ENCODE data around the gene GTF3C5. TPM values are rescaled to one million over a fixed set of nuclear protein-coding genes. Genes with fewer than 3 reads are reported as not detected.

GTF3C5 gene
- total and polyA plus RNA-seq, 10 of the 15 experiments (the other 5 are each of a cell fraction or from before 2014, with no cell fraction given): 2.2 to 81.1 (median 68.7) TPM

DNA sequence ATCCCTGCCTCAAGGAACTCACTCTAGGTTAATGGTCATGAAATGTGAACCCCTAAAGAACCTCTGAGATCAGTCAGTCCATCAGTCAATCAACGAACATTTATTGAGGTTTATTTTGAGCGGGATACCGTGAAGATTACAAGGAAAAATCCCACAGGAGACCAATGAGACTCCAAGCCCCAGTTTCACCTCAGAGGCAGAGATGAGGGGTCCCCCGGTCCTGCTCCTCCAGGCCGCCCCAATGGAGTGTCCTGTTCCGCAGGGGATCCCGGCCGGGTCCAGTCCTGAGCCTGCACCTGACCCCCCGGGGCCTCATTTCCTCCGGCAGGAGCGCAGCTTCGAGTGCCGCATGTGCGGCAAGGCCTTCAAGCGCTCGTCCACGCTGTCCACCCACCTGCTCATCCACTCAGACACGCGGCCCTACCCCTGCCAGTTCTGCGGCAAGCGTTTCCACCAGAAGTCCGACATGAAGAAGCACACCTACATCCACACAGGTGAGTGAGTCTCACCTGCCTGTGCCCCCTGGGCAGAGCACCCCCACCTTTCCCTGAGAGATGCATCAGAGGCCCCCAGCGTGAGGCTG is 41.3 kb upstream of the GTF3C5 start:
- 62% methylated on average over 23 of the region's 23 CpGs for WGBS (ENCODE audit: insufficient coverage, insufficient replicate concordance, low lambda C conversion rate, missing lambda C conversion rate)
- Histone ChIP-seq H2AFZ (ENCODE audit: control insufficient read depth, low read depth, low read length) (no peak overlapping the region), H3K4me1 (ENCODE audit: control insufficient read depth, insufficient read depth, low read length) (peaks cover 12% of the 10 kb centered on the region), H3K4me3 (no peak overlapping the region), H3K79me2 (ENCODE audit: control insufficient read depth, insufficient read depth, low read length) (no peaks in the 10 kb centered on the region), H3K36me3 (ENCODE audit: control insufficient read depth in 2 of 2, insufficient read depth in 2 of 2, low read length in 1 of 2) (no peaks in the 10 kb centered on the region), H3K27ac (ENCODE audit: control insufficient read depth, insufficient read depth) (no peak overlapping the region), H3K27me3 (replicated peaks in 1 of 2; ENCODE audit: control insufficient read depth in 2 of 2, insufficient read depth in 2 of 2, low read length in 1 of 2) (peaks cover 3 to 4% of the 10 kb centered on the region in 2 experiments; a peak in 3 of 4 replicates), H3K4me2 (ENCODE audit: control insufficient read depth, insufficient read depth) (no peak overlapping the region), H3K9ac (ENCODE audit: control insufficient read depth, insufficient read depth, low read length) (no peak overlapping the region), H3K9me3 (replicated peaks; ENCODE audit: control insufficient read depth, insufficient read depth, low read length) (no peaks in the 10 kb centered on the region), H4K20me1 (ENCODE audit: control insufficient read depth, insufficient read depth) (no peaks in the 10 kb centered on the region)
- in situ Hi-C loops (cut with MboI) (no loop called here), intact Hi-C loops (cut with micrococcal nuclease; ENCODE audit: unreplicated experiment) (no loop called here)
- ChIA-PET RAD21 (ENCODE audit: unreplicated experiment) (no interaction called here), CTCF (no interaction called here), POLR2A (no interaction called here), SMC1A (ENCODE audit: uncharacterized antibody, unreplicated experiment) (no interaction called here)
- FAIRE-seq: no peak
- no peak for ATAC-seq
- no TSS peak for BruUV-seq (replicated peaks)
- DNase-seq (ENCODE audit: low read depth, low spot score): no peak
- TF ChIP-seq HCFC1 (IDR thresholded peaks at IDR 0.05; ENCODE audit: low read length) (no peak), RB1 (IDR thresholded peaks at IDR 0.05; ENCODE audit: borderline replicate concordance) (no peak), IRF3 (IDR thresholded peaks at IDR 0.05) (no peak), HDGF (IDR thresholded peaks at IDR 0.05) (no peak), FOXM1 (IDR thresholded peaks at IDR 0.05; ENCODE audit: low read depth, low read length) (no peak), E2F4 (IDR thresholded peaks at IDR 0.05; ENCODE audit: low read depth, low read length) (no peak), BMI1 (IDR thresholded peaks at IDR 0.05; ENCODE audit: borderline replicate concordance) (no peak), MEF2A (IDR thresholded peaks at IDR 0.05; ENCODE audit: insufficient read depth, low read depth, low read length) (no peak), ZNF207 (IDR thresholded peaks at IDR 0.05; ENCODE audit: borderline replicate concordance) (no peak), CTCF (IDR thresholded peaks at IDR 0.05 in 2 of 3, conservative IDR thresholded peaks at IDR 0.05 in 1 of 3; ENCODE audit: control insufficient read depth in 2 of 3, extremely low read depth in 1 of 3, insufficient read depth in 1 of 3, low read depth in 3 of 3, low read length in 3 of 3) (no peak), GATAD2B (conservative IDR thresholded peaks at IDR 0.05; ENCODE audit: low read depth) (no peak)
- TF ChIP-seq, protein P1, sequence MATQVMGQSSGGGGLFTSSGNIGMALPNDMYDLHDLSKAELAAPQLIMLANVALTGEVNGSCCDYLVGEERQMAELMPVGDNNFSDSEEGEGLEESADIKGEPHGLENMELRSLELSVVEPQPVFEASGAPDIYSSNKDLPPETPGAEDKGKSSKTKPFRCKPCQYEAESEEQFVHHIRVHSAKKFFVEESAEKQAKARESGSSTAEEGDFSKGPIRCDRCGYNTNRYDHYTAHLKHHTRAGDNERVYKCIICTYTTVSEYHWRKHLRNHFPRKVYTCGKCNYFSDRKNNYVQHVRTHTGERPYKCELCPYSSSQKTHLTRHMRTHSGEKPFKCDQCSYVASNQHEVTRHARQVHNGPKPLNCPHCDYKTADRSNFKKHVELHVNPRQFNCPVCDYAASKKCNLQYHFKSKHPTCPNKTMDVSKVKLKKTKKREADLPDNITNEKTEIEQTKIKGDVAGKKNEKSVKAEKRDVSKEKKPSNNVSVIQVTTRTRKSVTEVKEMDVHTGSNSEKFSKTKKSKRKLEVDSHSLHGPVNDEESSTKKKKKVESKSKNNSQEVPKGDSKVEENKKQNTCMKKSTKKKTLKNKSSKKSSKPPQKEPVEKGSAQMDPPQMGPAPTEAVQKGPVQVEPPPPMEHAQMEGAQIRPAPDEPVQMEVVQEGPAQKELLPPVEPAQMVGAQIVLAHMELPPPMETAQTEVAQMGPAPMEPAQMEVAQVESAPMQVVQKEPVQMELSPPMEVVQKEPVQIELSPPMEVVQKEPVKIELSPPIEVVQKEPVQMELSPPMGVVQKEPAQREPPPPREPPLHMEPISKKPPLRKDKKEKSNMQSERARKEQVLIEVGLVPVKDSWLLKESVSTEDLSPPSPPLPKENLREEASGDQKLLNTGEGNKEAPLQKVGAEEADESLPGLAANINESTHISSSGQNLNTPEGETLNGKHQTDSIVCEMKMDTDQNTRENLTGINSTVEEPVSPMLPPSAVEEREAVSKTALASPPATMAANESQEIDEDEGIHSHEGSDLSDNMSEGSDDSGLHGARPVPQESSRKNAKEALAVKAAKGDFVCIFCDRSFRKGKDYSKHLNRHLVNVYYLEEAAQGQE (IDR thresholded peaks at IDR 0.05; ENCODE audit: low read depth, low read length): no peak
- TF ChIP-seq, protein P2, sequence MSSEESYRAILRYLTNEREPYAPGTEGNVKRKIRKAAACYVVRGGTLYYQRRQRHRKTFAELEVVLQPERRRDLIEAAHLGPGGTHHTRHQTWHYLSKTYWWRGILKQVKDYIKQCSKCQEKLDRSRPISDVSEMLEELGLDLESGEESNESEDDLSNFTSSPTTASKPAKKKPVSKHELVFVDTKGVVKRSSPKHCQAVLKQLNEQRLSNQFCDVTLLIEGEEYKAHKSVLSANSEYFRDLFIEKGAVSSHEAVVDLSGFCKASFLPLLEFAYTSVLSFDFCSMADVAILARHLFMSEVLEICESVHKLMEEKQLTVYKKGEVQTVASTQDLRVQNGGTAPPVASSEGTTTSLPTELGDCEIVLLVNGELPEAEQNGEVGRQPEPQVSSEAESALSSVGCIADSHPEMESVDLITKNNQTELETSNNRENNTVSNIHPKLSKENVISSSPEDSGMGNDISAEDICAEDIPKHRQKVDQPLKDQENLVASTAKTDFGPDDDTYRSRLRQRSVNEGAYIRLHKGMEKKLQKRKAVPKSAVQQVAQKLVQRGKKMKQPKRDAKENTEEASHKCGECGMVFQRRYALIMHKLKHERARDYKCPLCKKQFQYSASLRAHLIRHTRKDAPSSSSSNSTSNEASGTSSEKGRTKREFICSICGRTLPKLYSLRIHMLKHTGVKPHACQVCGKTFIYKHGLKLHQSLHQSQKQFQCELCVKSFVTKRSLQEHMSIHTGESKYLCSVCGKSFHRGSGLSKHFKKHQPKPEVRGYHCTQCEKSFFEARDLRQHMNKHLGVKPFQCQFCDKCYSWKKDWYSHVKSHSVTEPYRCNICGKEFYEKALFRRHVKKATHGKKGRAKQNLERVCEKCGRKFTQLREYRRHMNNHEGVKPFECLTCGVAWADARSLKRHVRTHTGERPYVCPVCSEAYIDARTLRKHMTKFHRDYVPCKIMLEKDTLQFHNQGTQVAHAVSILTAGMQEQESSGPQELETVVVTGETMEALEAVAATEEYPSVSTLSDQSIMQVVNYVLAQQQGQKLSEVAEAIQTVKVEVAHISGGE (CRISPR knock-in tag; IDR thresholded peaks at IDR 0.05): no peak
